SK-N-SH treated with all-trans-retinoic acid at 6 μM for 48 hours (cell line): ENCODE data around the gene ARHGAP15.

Experiments used
- ATAC-seq: fragments of 200-7000 bp; cut with Tn5 transposase; 3 replicates; pipeline ENCODE4 v1.9.1; 2020; ENCODE audit warnings: mild to moderate bottlenecking, moderate library complexity
- ARNTL ChIP-seq: fragments of 450-650 bp; formaldehyde crosslinking; IDR thresholded peaks from 2 replicates; pipeline ENCODE4 v1.5.0; 2020; ENCODE audit warnings: low read depth, mild to moderate bottlenecking, moderate library complexity, borderline replicate concordance
- BACH2 ChIP-seq: fragments of 250-450 bp; sonication (Bioruptor Pico); IDR thresholded peaks from 2 replicates; pipeline ENCODE4 v1.9.0; 2021; ENCODE audit warnings: mild to moderate bottlenecking, borderline replicate concordance
- CSDC2 ChIP-seq: fragments of 250-450 bp; sonication (Bioruptor Pico); IDR thresholded peaks from 2 replicates; pipeline ENCODE4 v1.5.0; 2020; ENCODE audit warnings: mild to moderate bottlenecking, moderate library complexity
- ESRRG ChIP-seq: fragments of 250-450 bp; sonication (Bioruptor Pico); IDR thresholded peaks from 2 replicates; pipeline ENCODE4 v1.6.1; 2021; ENCODE audit warnings: mild to moderate bottlenecking
- OSR1 ChIP-seq: fragments of 250-450 bp; sonication (Bioruptor Pico); IDR thresholded peaks from 2 replicates; pipeline ENCODE4 v1.8.0; 2022; ENCODE audit warnings: moderate library complexity, mild to moderate bottlenecking, inconsistent platforms
- RARB ChIP-seq: fragments of 250-450 bp; sonication (Bioruptor Pico); IDR thresholded peaks from 2 replicates; pipeline ENCODE4 v1.8.0; 2021; ENCODE audit warnings: mild to moderate bottlenecking, moderate library complexity
- SNAI2 ChIP-seq: fragments of 250-450 bp; sonication (Bioruptor Pico); IDR thresholded peaks from 2 replicates; pipeline ENCODE4 v1.5.0; 2020; ENCODE audit warnings: mild to moderate bottlenecking, moderate library complexity
- TCF4 ChIP-seq: fragments of 250-450 bp; sonication (Bioruptor Pico); IDR thresholded peaks from 2 replicates; pipeline ENCODE4 v1.8.0; 2021; ENCODE audit warnings: mild to moderate bottlenecking, moderate library complexity, borderline replicate concordance
- TOX ChIP-seq: fragments of 250-450 bp; sonication (Bioruptor Pico); IDR thresholded peaks from 2 replicates; pipeline ENCODE4 v1.8.0; 2021; ENCODE audit warnings: mild to moderate bottlenecking, moderate library complexity, borderline replicate concordance
- ZC3H10 ChIP-seq: fragments of 250-450 bp; sonication (Bioruptor Pico); IDR thresholded peaks from 2 replicates; pipeline ENCODE4 v1.5.1; 2021; ENCODE audit warnings: mild to moderate bottlenecking, moderate library complexity
- ZFP3 ChIP-seq: fragments of 250-450 bp; sonication (Bioruptor Pico); IDR thresholded peaks from 2 replicates; pipeline ENCODE4 v1.5.0; 2020; ENCODE audit warnings: mild to moderate bottlenecking, moderate library complexity
- ZFP30 ChIP-seq: fragments of 450-650 bp; formaldehyde crosslinking; IDR thresholded peaks from 2 replicates; pipeline ENCODE4 v1.5.0; 2022; ENCODE audit warnings: mild to moderate bottlenecking, moderate library complexity
- ZNF565 ChIP-seq: fragments of 450-650 bp; formaldehyde crosslinking; conservative IDR thresholded peaks from 2 replicates; pipeline ENCODE4 v1.5.0; 2020; ENCODE audit warnings: low read depth, mild to moderate bottlenecking, moderate library complexity
- ZNF70 ChIP-seq: fragments of 450-650 bp; formaldehyde crosslinking; IDR thresholded peaks from 2 replicates; pipeline ENCODE4 v1.5.0; 2020; ENCODE audit warnings: mild to moderate bottlenecking, moderate library complexity
- ZNF8 ChIP-seq: fragments of 450-650 bp; formaldehyde crosslinking; IDR thresholded peaks from 2 replicates; pipeline ENCODE4 v1.5.0; 2020; ENCODE audit warnings: mild to moderate bottlenecking, moderate library complexity
- TF ChIP-seq, protein P1 (sequence below): fragments of 250-450 bp; sonication (Bioruptor Pico); IDR thresholded peaks from 2 replicates; pipeline ENCODE4 v1.5.0; 2020; ENCODE audit warnings: mild to moderate bottlenecking, moderate library complexity
- TF ChIP-seq, protein P2 (sequence below): fragments of 250-450 bp; sonication (Bioruptor Pico); IDR thresholded peaks from 2 replicates; pipeline ENCODE4 v1.5.1; 2020; ENCODE audit warnings: low read depth, mild to moderate bottlenecking, moderate library complexity
- TF ChIP-seq, protein P3 (sequence below): fragments of 250-450 bp; sonication (Bioruptor Pico); IDR thresholded peaks from 2 replicates; pipeline ENCODE4 v1.5.1; 2021; ENCODE audit warnings: mild to moderate bottlenecking, moderate library complexity
- TF ChIP-seq, protein P4 (sequence below): fragments of 250-450 bp; sonication (Bioruptor Pico); IDR thresholded peaks from 2 replicates; pipeline ENCODE4 v1.8.0; 2020; ENCODE audit warnings: mild to moderate bottlenecking, moderate library complexity, borderline replicate concordance

ARHGAP15 gene

DNA sequence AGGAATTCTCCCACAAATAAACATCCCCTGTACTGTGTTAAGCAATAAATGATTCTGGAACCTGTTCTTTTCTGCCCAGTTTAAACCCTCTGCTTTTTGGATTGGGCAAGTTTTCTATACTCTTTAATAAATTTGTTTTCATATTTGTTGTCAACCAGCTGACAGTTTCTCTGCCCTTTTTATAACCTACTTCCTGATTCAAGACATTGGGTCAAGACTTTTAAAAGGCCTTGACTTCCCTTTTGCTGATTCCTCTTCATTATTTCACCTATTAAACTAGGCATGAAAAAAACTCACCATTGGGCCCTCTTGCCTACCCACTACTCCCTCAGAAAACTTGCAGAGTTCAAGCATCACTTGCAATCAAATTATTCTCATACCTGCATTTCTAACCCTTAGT is 459.5 kb downstream of the ARHGAP15 start (continued):
- TF ChIP-seq, protein P1, sequence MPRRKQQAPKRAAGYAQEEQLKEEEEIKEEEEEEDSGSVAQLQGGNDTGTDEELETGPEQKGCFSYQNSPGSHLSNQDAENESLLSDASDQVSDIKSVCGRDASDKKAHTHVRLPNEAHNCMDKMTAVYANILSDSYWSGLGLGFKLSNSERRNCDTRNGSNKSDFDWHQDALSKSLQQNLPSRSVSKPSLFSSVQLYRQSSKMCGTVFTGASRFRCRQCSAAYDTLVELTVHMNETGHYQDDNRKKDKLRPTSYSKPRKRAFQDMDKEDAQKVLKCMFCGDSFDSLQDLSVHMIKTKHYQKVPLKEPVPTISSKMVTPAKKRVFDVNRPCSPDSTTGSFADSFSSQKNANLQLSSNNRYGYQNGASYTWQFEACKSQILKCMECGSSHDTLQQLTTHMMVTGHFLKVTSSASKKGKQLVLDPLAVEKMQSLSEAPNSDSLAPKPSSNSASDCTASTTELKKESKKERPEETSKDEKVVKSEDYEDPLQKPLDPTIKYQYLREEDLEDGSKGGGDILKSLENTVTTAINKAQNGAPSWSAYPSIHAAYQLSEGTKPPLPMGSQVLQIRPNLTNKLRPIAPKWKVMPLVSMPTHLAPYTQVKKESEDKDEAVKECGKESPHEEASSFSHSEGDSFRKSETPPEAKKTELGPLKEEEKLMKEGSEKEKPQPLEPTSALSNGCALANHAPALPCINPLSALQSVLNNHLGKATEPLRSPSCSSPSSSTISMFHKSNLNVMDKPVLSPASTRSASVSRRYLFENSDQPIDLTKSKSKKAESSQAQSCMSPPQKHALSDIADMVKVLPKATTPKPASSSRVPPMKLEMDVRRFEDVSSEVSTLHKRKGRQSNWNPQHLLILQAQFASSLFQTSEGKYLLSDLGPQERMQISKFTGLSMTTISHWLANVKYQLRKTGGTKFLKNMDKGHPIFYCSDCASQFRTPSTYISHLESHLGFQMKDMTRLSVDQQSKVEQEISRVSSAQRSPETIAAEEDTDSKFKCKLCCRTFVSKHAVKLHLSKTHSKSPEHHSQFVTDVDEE (CRISPR knock-in tag) = no peak
- TF ChIP-seq OSR1 (CRISPR knock-in tag) (no peak), TCF4 (no peak)

DNA sequence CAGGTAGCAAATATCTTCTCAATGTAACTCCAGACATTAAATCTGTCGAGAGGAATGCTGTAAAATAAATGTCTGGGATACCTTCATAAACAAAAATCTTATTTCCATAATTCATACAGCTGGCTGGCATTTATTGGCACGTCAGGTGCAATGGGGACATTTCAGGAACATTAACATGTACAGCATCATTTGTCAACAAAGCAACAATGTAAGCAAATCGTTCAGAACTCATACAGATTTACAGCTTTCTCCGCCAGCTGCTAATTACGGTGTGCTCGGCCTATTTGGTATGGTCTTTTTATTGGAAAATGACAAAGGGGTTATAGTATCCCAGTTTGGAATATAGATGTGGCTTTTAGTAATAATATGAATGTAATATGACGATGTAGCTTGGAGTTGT is 464.9 kb downstream of the ARHGAP15 start:
- ATAC-seq = no peak

DNA sequence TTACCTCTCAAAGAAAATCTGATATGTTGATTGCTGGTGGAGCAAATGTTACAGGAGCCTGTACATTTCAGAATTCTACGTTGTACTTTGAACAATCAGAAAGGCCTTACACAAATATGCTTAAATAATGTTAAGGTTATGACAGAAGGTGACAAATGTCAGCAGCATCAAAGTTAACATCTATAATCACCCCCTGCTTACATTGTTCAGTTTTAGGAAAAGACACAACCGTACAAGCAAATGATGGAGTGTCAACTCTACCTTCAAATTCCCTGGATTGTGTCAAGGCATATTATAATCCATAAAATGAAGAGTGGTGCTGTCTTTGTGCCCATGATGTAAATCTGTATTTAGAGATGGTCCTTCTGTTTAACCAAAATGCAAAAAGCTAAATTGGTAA is 465.5 kb downstream of the ARHGAP15 start:
- ATAC-seq = no peak
- TF ChIP-seq ZC3H10 (CRISPR knock-in tag) = no peak
- TF ChIP-seq TCF4 = no peak
- no peak for TF ChIP-seq ZFP3
- no peak for TF ChIP-seq ESRRG (CRISPR knock-in tag)
- no peak for TF ChIP-seq OSR1 (CRISPR knock-in tag)
- TF ChIP-seq CSDC2 (CRISPR knock-in tag) = no peak
- TF ChIP-seq BACH2 (CRISPR knock-in tag) = no peak
- TF ChIP-seq RARB = no peak
- TF ChIP-seq, protein P2, sequence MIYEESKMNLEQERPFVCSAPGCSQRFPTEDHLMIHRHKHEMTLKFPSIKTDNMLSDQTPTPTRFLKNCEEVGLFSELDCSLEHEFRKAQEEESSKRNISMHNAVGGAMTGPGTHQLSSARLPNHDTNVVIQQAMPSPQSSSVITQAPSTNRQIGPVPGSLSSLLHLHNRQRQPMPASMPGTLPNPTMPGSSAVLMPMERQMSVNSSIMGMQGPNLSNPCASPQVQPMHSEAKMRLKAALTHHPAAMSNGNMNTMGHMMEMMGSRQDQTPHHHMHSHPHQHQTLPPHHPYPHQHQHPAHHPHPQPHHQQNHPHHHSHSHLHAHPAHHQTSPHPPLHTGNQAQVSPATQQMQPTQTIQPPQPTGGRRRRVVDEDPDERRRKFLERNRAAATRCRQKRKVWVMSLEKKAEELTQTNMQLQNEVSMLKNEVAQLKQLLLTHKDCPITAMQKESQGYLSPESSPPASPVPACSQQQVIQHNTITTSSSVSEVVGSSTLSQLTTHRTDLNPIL = no peak
- TF ChIP-seq, protein P3, sequence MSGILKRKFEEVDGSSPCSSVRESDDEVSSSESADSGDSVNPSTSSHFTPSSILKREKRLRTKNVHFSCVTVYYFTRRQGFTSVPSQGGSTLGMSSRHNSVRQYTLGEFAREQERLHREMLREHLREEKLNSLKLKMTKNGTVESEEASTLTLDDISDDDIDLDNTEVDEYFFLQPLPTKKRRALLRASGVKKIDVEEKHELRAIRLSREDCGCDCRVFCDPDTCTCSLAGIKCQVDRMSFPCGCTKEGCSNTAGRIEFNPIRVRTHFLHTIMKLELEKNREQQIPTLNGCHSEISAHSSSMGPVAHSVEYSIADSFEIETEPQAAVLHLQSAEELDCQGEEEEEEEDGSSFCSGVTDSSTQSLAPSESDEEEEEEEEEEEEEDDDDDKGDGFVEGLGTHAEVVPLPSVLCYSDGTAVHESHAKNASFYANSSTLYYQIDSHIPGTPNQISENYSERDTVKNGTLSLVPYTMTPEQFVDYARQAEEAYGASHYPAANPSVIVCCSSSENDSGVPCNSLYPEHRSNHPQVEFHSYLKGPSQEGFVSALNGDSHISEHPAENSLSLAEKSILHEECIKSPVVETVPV = no peak
- TF ChIP-seq SNAI2 (CRISPR knock-in tag) = no peak
- TF ChIP-seq ARNTL (CRISPR knock-in tag) = no peak
- TF ChIP-seq, protein P1 (CRISPR knock-in tag) = no peak
- TF ChIP-seq, protein P4, sequence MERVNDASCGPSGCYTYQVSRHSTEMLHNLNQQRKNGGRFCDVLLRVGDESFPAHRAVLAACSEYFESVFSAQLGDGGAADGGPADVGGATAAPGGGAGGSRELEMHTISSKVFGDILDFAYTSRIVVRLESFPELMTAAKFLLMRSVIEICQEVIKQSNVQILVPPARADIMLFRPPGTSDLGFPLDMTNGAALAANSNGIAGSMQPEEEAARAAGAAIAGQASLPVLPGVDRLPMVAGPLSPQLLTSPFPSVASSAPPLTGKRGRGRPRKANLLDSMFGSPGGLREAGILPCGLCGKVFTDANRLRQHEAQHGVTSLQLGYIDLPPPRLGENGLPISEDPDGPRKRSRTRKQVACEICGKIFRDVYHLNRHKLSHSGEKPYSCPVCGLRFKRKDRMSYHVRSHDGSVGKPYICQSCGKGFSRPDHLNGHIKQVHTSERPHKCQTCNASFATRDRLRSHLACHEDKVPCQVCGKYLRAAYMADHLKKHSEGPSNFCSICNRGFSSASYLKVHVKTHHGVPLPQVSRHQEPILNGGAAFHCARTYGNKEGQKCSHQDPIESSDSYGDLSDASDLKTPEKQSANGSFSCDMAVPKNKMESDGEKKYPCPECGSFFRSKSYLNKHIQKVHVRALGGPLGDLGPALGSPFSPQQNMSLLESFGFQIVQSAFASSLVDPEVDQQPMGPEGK = no peak
- TF ChIP-seq TOX (CRISPR knock-in tag) = no peak
- TF ChIP-seq ZFP30 = no peak
- no peak for TF ChIP-seq ZNF8

More for the DNA sequence above, 464.9 kb downstream of the ARHGAP15 start:
- no peak for TF ChIP-seq SNAI2 (CRISPR knock-in tag)
- no peak for TF ChIP-seq ZNF70
- TF ChIP-seq, all 23 proteins: peak for 0

DNA sequence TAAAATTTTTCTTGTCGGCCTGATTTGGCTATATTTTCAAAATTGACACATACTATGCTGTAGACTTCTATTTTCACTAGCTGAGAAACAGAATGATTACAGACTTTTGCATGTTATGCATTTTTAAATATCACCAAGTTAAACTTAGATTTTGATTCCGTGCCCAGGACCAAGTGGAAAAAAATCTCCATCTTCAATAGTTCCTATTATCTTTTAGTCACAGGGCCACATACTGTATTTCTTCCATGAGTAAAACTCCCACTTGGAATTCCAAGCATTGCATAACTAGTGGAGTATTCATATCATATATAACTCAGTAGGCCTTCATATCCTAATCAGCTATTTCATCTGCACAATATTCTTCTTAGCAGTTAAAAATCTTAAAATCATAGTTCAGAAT is 470.9 kb downstream of the ARHGAP15 start:
- TF ChIP-seq, protein P3 = no peak
- TF ChIP-seq OSR1 (CRISPR knock-in tag) (no peak), ZFP30 (no peak), BACH2 (CRISPR knock-in tag) (no peak), SNAI2 (CRISPR knock-in tag) (no peak), ZNF565 (CRISPR knock-in tag) (no peak)
- TF ChIP-seq, all 23 proteins: peak for 0
- no peak for ATAC-seq
